PFSK-1 (cell line): Measurements from ENCODE around the gene ADAMTS17.

Experiments used
- POLR2AphosphoS5 ChIP-seq: IDR thresholded peaks from 2 replicates; pipeline ENCODE4 v1.6.1; 2012; ENCODE audit warnings: low read depth, mild to moderate bottlenecking, control low read depth, low read length, moderate library complexity
- REST ChIP-seq, 2 experiments: IDR thresholded peaks; 2 replicates each; pipeline versions ENCODE4 v1.6.1 to v1.8.0; 2011 to 2012; ENCODE audit warnings: low read depth in 2 of 2, low read length in 2 of 2, control low read depth in 1 of 2, inconsistent platforms in 1 of 2, mild to moderate bottlenecking in 1 of 2, moderate library complexity in 1 of 2; ENCODE audit not compliant: insufficient read depth in 1 of 2
- SIN3A ChIP-seq: IDR thresholded peaks from 2 replicates; pipeline ENCODE4 v1.6.1; 2012; ENCODE audit warnings: mild to moderate bottlenecking, low read length, moderate library complexity, borderline replicate concordance; ENCODE audit not compliant: insufficient read depth

GRCh38 chr15:100349321-100349695 lies 7.5 kb upstream of the ADAMTS17 start:
- TF ChIP-seq REST (IDR thresholded peaks at IDR 0.05; ENCODE audit: insufficient read depth in 1 of 2, low read depth in 2 of 2, low read length in 2 of 2) (no peak), POLR2AphosphoS5 (no peak), SIN3A (no peak)
